Adrenal gland (tissue), 12 donors: ENCODE results near the gene MRPL18. TPM values are rescaled to one million over a fixed set of nuclear protein-coding genes. Genes with fewer than 3 reads are reported as not detected.

Source experiments
- DNase-seq, 7 donors: peaks; one replicate each; pipeline ENCODE4 v3.0.0-alpha.2; 2019 to 2020
- H3K27ac ChIP-seq, 5 donors: fragments of 200-600 bp; sonication (generic) in 4 of 5; 1 replicate in 3 of 5; 2 replicates in 2 of 5; pipeline versions ENCODE4 v1.5.1 to v1.8.0; 2016 to 2020; ENCODE audit warnings: mild to moderate bottlenecking in 1 of 5
- H3K27me3 ChIP-seq: fragments of 200-600 bp; 2 replicates; pipeline ENCODE4 v1.8.0; 2021
- H3K36me3 ChIP-seq, 2 donors: fragments of 200-600 bp; replicated peaks in 1 of 2; 1 replicate in 1 of 2; 2 replicates in 1 of 2; pipeline versions ENCODE4 v1.5.1 to v1.8.0; 2018 to 2022
- H3K4me1 ChIP-seq, 2 donors: fragments of 200-600 bp; replicated peaks in 1 of 2; 1 replicate in 1 of 2; 2 replicates in 1 of 2; pipeline versions ENCODE4 v1.5.1 to v1.8.0; 2018 to 2021
- H3K4me3 ChIP-seq, 4 donors: fragments of 200-600 bp; sonication (generic) in 3 of 4; one replicate each; pipeline ENCODE4 v1.5.1; 2016 to 2018
- H3K9me3 ChIP-seq, 3 donors: fragments of 200-600 bp; sonication (generic) in 1 of 3; replicated peaks in 1 of 3; 1 replicate in 2 of 3; 2 replicates in 1 of 3; pipeline versions ENCODE4 v1.5.1 to v1.8.0; 2016 to 2021
- CTCF ChIP-seq, 6 experiments: fragments of 450-650 bp in 4 of 6; fragments of 200-600 bp in 2 of 6; sonication (generic) in 1 of 6; IDR thresholded peaks; 1 replicate in 5 of 6; 2 replicates in 1 of 6; pipeline versions ENCODE4 v1.5.1 to v1.8.0; 2016 to 2021; ENCODE audit warnings: antibody characterized with exemption in 6 of 6, mild to moderate bottlenecking in 2 of 6, moderate library complexity in 1 of 6
- POLR2A ChIP-seq, 2 donors: fragments of 450-650 bp; IDR thresholded peaks; one replicate each; pipeline ENCODE4 v1.6.1; 2017; ENCODE audit warnings: antibody characterized with exemption in 2 of 2, mild to moderate bottlenecking in 2 of 2, moderate library complexity in 1 of 2
- WGBS, 4 donors: extraction: QIAGEN DNeasy Blood & Tissue Kit in 2 of 4; methylation state at CpG; one replicate each; pipeline versions ENCODE4 v1.1.5 to v1.1.7; 2013 to 2017; 5-methylcytosine and 5-hydroxymethylcytosine counted together
- intact Hi-C, 2 donors: fragments of 100-400 bp; cut with DNase I; formaldehyde crosslinking; loops; one replicate each; pipeline versions ENCODE4 v1.14.1 to v1.15.0; 2022 to 2023
- polyA plus RNA-seq, 3 donors: library from polyadenylated mRNA; stranded (reverse); fragments of 200-250 nt in 2 of 3; fragments of 350-450 nt in 1 of 3; fragmentation: Illumina TruSeq in 1 of 3; extraction: RNeasy Lipid Tissue Mini Kit (QIAGEN cat#74804) in 1 of 3; gene quantifications; one replicate each; pipeline ENCODE4 v1.2.3, GENCODE V29; 2013 to 2014
- total RNA-seq, 9 donors: library from RNA; depleted of rRNA in 4 of 9; stranded (reverse); fragments of >200 nt in 4 of 9; fragments of 120-200 nt in 1 of 9; fragmentation: NEBNext Ultra II Directional in 1 of 9; extraction: Animal tissue kit (Norgen Biotek cat#: 25700) in 1 of 9; gene quantifications; one replicate each; pipeline versions ENCODE4 v1.1.0 to v1.2.4, GENCODE V29; 2013 to 2023
- donor health status: healthy with polysubstance abuse.
- donor health status: Bipolar disorder and iron deficiency.
- donor health status: DM: yes; HTN: yes; CAD: no.
- donor health status: DM: no; HTN: no; CAD: no.
- donor health status: DM: no; HTN: no; CAD: no.
- donor health status: DM: yes; HTN: yes; CAD: no.

MRPL18 gene
- total and polyA plus RNA-seq, 12 donors, result 63.7 to 199 (median 99.3) TPM

GRCh38 chr6:159832946-159833345 is 42.7 kb downstream of the MRPL18 start:
- TF ChIP-seq CTCF (IDR thresholded peaks at IDR 0.05) (no peak), POLR2A (IDR thresholded peaks at IDR 0.05) (no peak)
- WGBS, 4 donors, result 76 to 80% (median 77%) methylated on average over 4 of the region's 4 CpGs
- intact Hi-C loops, result no loop called here

GRCh38 chr6:159833556-159833955 is 43.3 kb downstream of the MRPL18 start:
- no peaks in the 10 kb centered on the region for H3K27me3 ChIP-seq
- no peak for TF ChIP-seq CTCF (IDR thresholded peaks at IDR 0.05)
- TF ChIP-seq POLR2A (IDR thresholded peaks at IDR 0.05), result no peak
- H3K36me3 ChIP-seq, result no peaks in the 10 kb centered on the region
- 80 to 92% (median 86%) methylated on average over 2 of the region's 2 CpGs for WGBS, 4 donors
- no peaks in the 10 kb centered on the region for H3K4me1 ChIP-seq
- H3K4me3 ChIP-seq, result no peak overlapping the region
- intact Hi-C loops, result no loop called here
- no peak for DNase-seq
- no peak overlapping the region for H3K27ac ChIP-seq
- no peaks in the 10 kb centered on the region for H3K9me3 ChIP-seq

More at GRCh38 chr6:159832946-159833345, 42.7 kb downstream of the MRPL18 start:
- peak in 1 of 7 donors; percentile 4 for DNase-seq
- no peaks in the 10 kb centered on the region for H3K9me3 ChIP-seq
- no peaks in the 10 kb centered on the region for H3K4me1 ChIP-seq
- no peak overlapping the region for H3K4me3 ChIP-seq
- no peak overlapping the region for H3K27ac ChIP-seq
- H3K27me3 ChIP-seq, result no peaks in the 10 kb centered on the region
- no peaks in the 10 kb centered on the region for H3K36me3 ChIP-seq

GRCh38 chr6:159833997-159834603 is 43.8 kb downstream of the MRPL18 start:
- no peaks in the 10 kb centered on the region for H3K36me3 ChIP-seq
- no peak for TF ChIP-seq CTCF (IDR thresholded peaks at IDR 0.05)
- TF ChIP-seq POLR2A (IDR thresholded peaks at IDR 0.05), result no peak
- H3K4me1 ChIP-seq, result no peaks in the 10 kb centered on the region
- intact Hi-C loops, result no loop called here
- DNase-seq, result no peak
- H3K9me3 ChIP-seq, result no peaks in the 10 kb centered on the region
- no peak overlapping the region for H3K27ac ChIP-seq
- H3K4me3 ChIP-seq, result no peak overlapping the region
- no peaks in the 10 kb centered on the region for H3K27me3 ChIP-seq
- WGBS, 4 donors, result 78 to 90% (median 86%) methylated on average over 5 of the region's 5 CpGs

GRCh38 chr6:159836718-159837490 is 46.6 kb downstream of the MRPL18 start:
- H3K9me3 ChIP-seq, result no peaks in the 10 kb centered on the region
- H3K4me1 ChIP-seq, result no peaks in the 10 kb centered on the region
- no peaks in the 10 kb centered on the region for H3K36me3 ChIP-seq
- DNase-seq, result peak in 1 of 7 donors; percentile 27
- H3K4me3 ChIP-seq, result no peak overlapping the region
- H3K27ac ChIP-seq, result peak overlapping the region in 1 of 5 donors; percentile 40
- intact Hi-C loops, result loop anchor here in 1 of 2 donors (1.0 kb wide), 1 partner anchor 25 kb away; no protein-coding TSS in a partner anchor
- TF ChIP-seq CTCF (IDR thresholded peaks at IDR 0.05), result no peak
- no peak for TF ChIP-seq POLR2A (IDR thresholded peaks at IDR 0.05)
- no peaks in the 10 kb centered on the region for H3K27me3 ChIP-seq
- WGBS, 4 donors, result 80 to 90% (median 86%) methylated on average over 24 to 29 of the region's 29 CpGs
